H9 (cell line): ENCODE data around the gene CALHM5. TPM values are rescaled to one million over a fixed set of nuclear protein-coding genes. Genes with fewer than 3 reads are reported as not detected.

Experiments
- DNase-seq: peaks from one replicate; pipeline ENCODE4 v3.0.0-alpha.2; 2017
- H2AFZ ChIP-seq: one replicate; pipeline ENCODE4 v1.6.1; 2013; ENCODE audit warnings: mild to moderate bottlenecking, low read length, control low read depth, moderate library complexity
- H2AK5ac ChIP-seq: 2 replicates; pipeline ENCODE4 v1.6.1; 2013; ENCODE audit warnings: low read length, control low read depth, mixed read lengths; ENCODE audit not compliant: insufficient read length
- H2BK120ac ChIP-seq: one replicate; pipeline ENCODE4 v1.6.1; 2013; ENCODE audit warnings: low read depth, mild to moderate bottlenecking, low read length, control low read depth, inconsistent platforms; ENCODE audit not compliant: poor library complexity, severe bottlenecking
- H2BK12ac ChIP-seq: 2 replicates; pipeline ENCODE4 v1.6.1; 2013; ENCODE audit warnings: low read length, control low read depth, mixed read lengths, low read depth; ENCODE audit not compliant: insufficient read length
- H2BK15ac ChIP-seq: 2 replicates; pipeline ENCODE4 v1.6.1; 2013; ENCODE audit warnings: low read depth, low read length, control low read depth
- H2BK20ac ChIP-seq: one replicate; pipeline ENCODE4 v1.6.1; 2013; ENCODE audit warnings: low read depth, mild to moderate bottlenecking, low read length, control low read depth, inconsistent platforms; ENCODE audit not compliant: poor library complexity, severe bottlenecking
- H2BK5ac ChIP-seq: 2 replicates; pipeline ENCODE4 v1.6.1; 2013; ENCODE audit warnings: low read length, control low read depth, mixed read lengths; ENCODE audit not compliant: insufficient read length
- H3K14ac ChIP-seq: 2 replicates; pipeline ENCODE4 v1.6.1; 2013; ENCODE audit warnings: low read length, control low read depth; ENCODE audit not compliant: insufficient read depth
- H3K18ac ChIP-seq: 2 replicates; pipeline ENCODE4 v1.6.1; 2013; ENCODE audit warnings: low read depth, mild to moderate bottlenecking, mixed read lengths, low read length, control low read depth; ENCODE audit not compliant: insufficient read length
- H3K23ac ChIP-seq: 2 replicates; pipeline ENCODE4 v1.6.1; 2013; ENCODE audit warnings: low read length, control low read depth, mixed read lengths, low read depth; ENCODE audit not compliant: insufficient read length
- H3K23me2 ChIP-seq: 2 replicates; pipeline ENCODE4 v1.6.1; 2013; ENCODE audit warnings: low read depth, mild to moderate bottlenecking, mixed read lengths, low read length, control low read depth; ENCODE audit not compliant: insufficient read length, poor library complexity, severe bottlenecking
- H3K27ac ChIP-seq: 2 replicates; pipeline ENCODE4 v1.5.1; 2013; ENCODE audit warnings: low read length, control low read depth, mixed read lengths, low read depth; ENCODE audit not compliant: insufficient read length
- H3K27me3 ChIP-seq: 2 replicates; pipeline ENCODE4 v1.6.1; 2013; ENCODE audit warnings: low read length, control low read depth, inconsistent platforms; ENCODE audit not compliant: insufficient read depth
- H3K4ac ChIP-seq: 2 replicates; pipeline ENCODE4 v1.6.1; 2013; ENCODE audit warnings: low read depth, mild to moderate bottlenecking, control low read depth, inconsistent platforms, low read length, moderate library complexity
- H3K4me1 ChIP-seq: 2 replicates; pipeline ENCODE4 v1.6.1; 2013; ENCODE audit warnings: low read length, control low read depth, inconsistent platforms; ENCODE audit not compliant: insufficient read depth
- H3K4me2 ChIP-seq: 2 replicates; pipeline ENCODE4 v1.6.1; 2013; ENCODE audit warnings: low read length, control low read depth, mixed read lengths; ENCODE audit not compliant: insufficient read length, insufficient read depth
- H3K56ac ChIP-seq: 2 replicates; pipeline ENCODE4 v1.6.1; 2013; ENCODE audit warnings: low read depth, mild to moderate bottlenecking, mixed read lengths, low read length, control low read depth; ENCODE audit not compliant: insufficient read length
- H3K79me1 ChIP-seq: 2 replicates; pipeline ENCODE4 v1.6.1; 2013; ENCODE audit warnings: low read depth, mild to moderate bottlenecking, moderate library complexity, low read length, control low read depth, inconsistent platforms; ENCODE audit not compliant: insufficient read depth, poor library complexity, severe bottlenecking
- H3K79me2 ChIP-seq: 2 replicates; pipeline ENCODE4 v1.6.1; 2013; ENCODE audit warnings: low read length, control low read depth, inconsistent platforms; ENCODE audit not compliant: insufficient read depth
- H3K9ac ChIP-seq: 2 replicates; pipeline ENCODE4 v1.6.1; 2013; ENCODE audit warnings: low read length, control low read depth, mixed read lengths; ENCODE audit not compliant: insufficient read length; ENCODE audit errors: extremely low read depth
- H3K9me3 ChIP-seq: one replicate; pipeline ENCODE4 v1.6.1; 2013; ENCODE audit warnings: low read depth, low read length, inconsistent platforms; ENCODE audit not compliant: control insufficient read depth
- H3T11ph ChIP-seq: one replicate; pipeline ENCODE4 v1.6.1; 2013; ENCODE audit warnings: mild to moderate bottlenecking, low read length, control low read depth, inconsistent platforms
- H4K20me1 ChIP-seq: one replicate; pipeline ENCODE4 v1.6.1; 2013; ENCODE audit not compliant: control insufficient read depth, insufficient read length, insufficient read depth
- H4K5ac ChIP-seq: 2 replicates; pipeline ENCODE4 v1.6.1; 2013; ENCODE audit warnings: low read depth, mild to moderate bottlenecking, mixed read lengths, low read length, control low read depth; ENCODE audit not compliant: insufficient read length
- H4K8ac ChIP-seq: replicated peaks from 2 replicates; pipeline ENCODE4 v1.6.1; 2013; ENCODE audit warnings: low read length, control low read depth, mixed read lengths, low read depth; ENCODE audit not compliant: insufficient read length
- H4K91ac ChIP-seq: 2 replicates; pipeline ENCODE4 v1.6.1; 2013; ENCODE audit warnings: low read depth, mild to moderate bottlenecking, moderate library complexity, mixed read lengths, low read length, control low read depth; ENCODE audit not compliant: insufficient read length
- H3K27ac Mint-ChIP-seq, 3 experiments: 2 replicates in 2 of 3; 3 replicates in 1 of 3; pipeline ENCODE4 v1.8.0; 2020 to 2021; ENCODE audit warnings: mixed read lengths in 3 of 3, mild to moderate bottlenecking in 1 of 3, moderate library complexity in 1 of 3
- H3K27me3 Mint-ChIP-seq: 2 replicates; pipeline ENCODE4 v1.8.0; 2021; ENCODE audit warnings: low read depth, mild to moderate bottlenecking, moderate library complexity, mixed read lengths
- H3K36me3 Mint-ChIP-seq, 3 experiments: 2 replicates in 2 of 3; 3 replicates in 1 of 3; pipeline ENCODE4 v1.8.0; 2020 to 2021; ENCODE audit warnings: low read depth in 3 of 3, mixed read lengths in 3 of 3; ENCODE audit not compliant: insufficient read depth in 1 of 3
- H3K4me1 Mint-ChIP-seq, 2 experiments: 2 replicates each; pipeline ENCODE4 v1.8.0; 2020; ENCODE audit warnings: mixed read lengths in 2 of 2
- H3K4me3 Mint-ChIP-seq, 2 experiments: 2 replicates in 1 of 2; 3 replicates in 1 of 2; pipeline ENCODE4 v1.8.0; 2020 to 2021; ENCODE audit warnings: mild to moderate bottlenecking in 2 of 2, mixed read lengths in 2 of 2, moderate library complexity in 1 of 2
- H3K9me3 Mint-ChIP-seq, 2 experiments: 2 replicates in 1 of 2; 3 replicates in 1 of 2; pipeline ENCODE4 v1.8.0; 2020; ENCODE audit warnings: mild to moderate bottlenecking in 2 of 2, mixed read lengths in 2 of 2, moderate library complexity in 1 of 2
- WGBS: extraction: QIAGEN DNeasy Blood & Tissue Kit; methylation state at CpG from one replicate; pipeline ENCODE4 v1.1.7; 2013; ENCODE audit warnings: missing lambda C conversion rate, low lambda C conversion rate, mixed read lengths; ENCODE audit not compliant: insufficient read length; ENCODE audit errors: extremely low coverage; 5-methylcytosine and 5-hydroxymethylcytosine counted together
- total RNA-seq: library from RNA; stranded (reverse); gene quantifications from 2 replicates; pipeline ENCODE4 v1.2.1, GENCODE V29; 2021
- TF ChIP-seq, protein P1 (sequence below): fragments of 200-600 bp; sonication (generic); conservative IDR thresholded peaks from 3 replicates; pipeline ENCODE4 v1.8.0; 2021; ENCODE audit warnings: antibody characterized with exemption, mild to moderate bottlenecking

The CALHM5 gene
- total RNA-seq, 1 experiment from 2014 or later, result 0.09 TPM

GRCh38 chr6:116467096-116467495 is 44.3 kb upstream of the CALHM5 start:
- H3K14ac ChIP-seq, result no peak overlapping the region
- no peak overlapping the region for H3K27ac ChIP-seq
- Mint-ChIP-seq H3K27me3 (peaks cover 18% of the 10 kb centered on the region), H3K9me3 (no peaks in the 10 kb centered on the region), H3K36me3 (no peaks in the 10 kb centered on the region), H3K27ac (no peak overlapping the region), H3K4me3 (no peak overlapping the region), H3K4me1 (peaks cover 16 to 22% of the 10 kb centered on the region in 2 experiments)
- no peaks in the 10 kb centered on the region for H3K9me3 ChIP-seq
- no peak overlapping the region for H4K8ac ChIP-seq
- no peak overlapping the region for H3K4me2 ChIP-seq
- H2BK15ac ChIP-seq, result no peak overlapping the region
- H4K20me1 ChIP-seq, result no peaks in the 10 kb centered on the region
- no CpG with 5 or more reads among the region's 1 CpG for WGBS
- H2AFZ ChIP-seq, result no peak overlapping the region
- H4K91ac ChIP-seq, result no peak overlapping the region
- H3K4me1 ChIP-seq, result peaks cover 2% of the 10 kb centered on the region; the same call in 1 of the 2 replicates
- no peak overlapping the region for H3K18ac ChIP-seq
- no peaks in the 10 kb centered on the region for H3K79me2 ChIP-seq
- no peak overlapping the region for H2BK20ac ChIP-seq
- H3K23ac ChIP-seq, result no peak overlapping the region
- no peak overlapping the region for H3K56ac ChIP-seq
- no peak overlapping the region for H2BK12ac ChIP-seq
- no peak overlapping the region for H2BK120ac ChIP-seq
- H4K5ac ChIP-seq, result no peak overlapping the region
- no peaks in the 10 kb centered on the region; the same call in 1 of the 2 replicates for H3K27me3 ChIP-seq
- H3K79me1 ChIP-seq, result no peaks in the 10 kb centered on the region
- H3K23me2 ChIP-seq, result peaks cover 1% of the 10 kb centered on the region
- no peak overlapping the region for H2AK5ac ChIP-seq
- no peak overlapping the region for H3T11ph ChIP-seq
- H3K4ac ChIP-seq, result no peak overlapping the region
- no peak for DNase-seq
- TF ChIP-seq, protein P1, sequence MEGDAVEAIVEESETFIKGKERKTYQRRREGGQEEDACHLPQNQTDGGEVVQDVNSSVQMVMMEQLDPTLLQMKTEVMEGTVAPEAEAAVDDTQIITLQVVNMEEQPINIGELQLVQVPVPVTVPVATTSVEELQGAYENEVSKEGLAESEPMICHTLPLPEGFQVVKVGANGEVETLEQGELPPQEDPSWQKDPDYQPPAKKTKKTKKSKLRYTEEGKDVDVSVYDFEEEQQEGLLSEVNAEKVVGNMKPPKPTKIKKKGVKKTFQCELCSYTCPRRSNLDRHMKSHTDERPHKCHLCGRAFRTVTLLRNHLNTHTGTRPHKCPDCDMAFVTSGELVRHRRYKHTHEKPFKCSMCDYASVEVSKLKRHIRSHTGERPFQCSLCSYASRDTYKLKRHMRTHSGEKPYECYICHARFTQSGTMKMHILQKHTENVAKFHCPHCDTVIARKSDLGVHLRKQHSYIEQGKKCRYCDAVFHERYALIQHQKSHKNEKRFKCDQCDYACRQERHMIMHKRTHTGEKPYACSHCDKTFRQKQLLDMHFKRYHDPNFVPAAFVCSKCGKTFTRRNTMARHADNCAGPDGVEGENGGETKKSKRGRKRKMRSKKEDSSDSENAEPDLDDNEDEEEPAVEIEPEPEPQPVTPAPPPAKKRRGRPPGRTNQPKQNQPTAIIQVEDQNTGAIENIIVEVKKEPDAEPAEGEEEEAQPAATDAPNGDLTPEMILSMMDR, result no peak
- no peak overlapping the region for H3K9ac ChIP-seq
- H2BK5ac ChIP-seq, result no peak overlapping the region
